GM12878 (cell line): ENCODE measurements around the gene IFT88. TPM values are rescaled to one million over a fixed set of nuclear protein-coding genes. Genes with fewer than 3 reads are reported as not detected.

Experiments
- BHLHE40 ChIP-seq, 2 experiments: fragments of 450-650 bp in 1 of 2; IDR thresholded peaks; 2 replicates each; pipeline ENCODE4 v1.6.1; 2011 to 2017; ENCODE audit warnings: low read depth in 2 of 2, borderline replicate concordance in 1 of 2, improper control_type of control experiment in 1 of 2, low read length in 1 of 2, mild to moderate bottlenecking in 1 of 2
- DPF2 ChIP-seq: fragments of 450-650 bp; IDR thresholded peaks from 2 replicates; pipeline ENCODE4 v1.6.1; 2017; ENCODE audit warnings: mild to moderate bottlenecking
- IKZF1 ChIP-seq: fragments of 450-650 bp; conservative IDR thresholded peaks from 2 replicates; pipeline ENCODE4 v1.6.1; 2017; ENCODE audit warnings: antibody characterized with exemption, mild to moderate bottlenecking
- LARP7 ChIP-seq: fragments of 450-650 bp; IDR thresholded peaks from 2 replicates; pipeline ENCODE4 v1.6.1; 2017; ENCODE audit warnings: mild to moderate bottlenecking
- MEF2B ChIP-seq: fragments of 450-650 bp; IDR thresholded peaks from 2 replicates; pipeline ENCODE4 v1.6.1; 2018; ENCODE audit warnings: mild to moderate bottlenecking, moderate library complexity; ENCODE audit not compliant: partially characterized antibody, poor library complexity, severe bottlenecking
- MLLT1 ChIP-seq: fragments of 450-650 bp; IDR thresholded peaks from 2 replicates; pipeline ENCODE4 v1.6.1; 2016; ENCODE audit warnings: mild to moderate bottlenecking
- MTA2 ChIP-seq: fragments of 450-650 bp; IDR thresholded peaks from 2 replicates; pipeline ENCODE4 v1.6.1; 2016; ENCODE audit warnings: low read depth, mild to moderate bottlenecking, moderate library complexity
- MXI1 ChIP-seq: fragments of 150-350 bp; IDR thresholded peaks from 2 replicates; pipeline ENCODE4 v1.6.1; 2011; ENCODE audit warnings: low read depth, mild to moderate bottlenecking, inconsistent platforms, low read length, improper control_type of control experiment
- NBN ChIP-seq: fragments of 450-650 bp; IDR thresholded peaks from 2 replicates; pipeline ENCODE4 v1.6.1; 2016
- NFIC ChIP-seq: IDR thresholded peaks from 2 replicates; pipeline ENCODE4 v1.6.1; 2012; ENCODE audit warnings: low read depth, mild to moderate bottlenecking, inconsistent platforms, low read length, moderate library complexity
- NFYB ChIP-seq: IDR thresholded peaks from 2 replicates; pipeline ENCODE4 v1.6.1; 2011; ENCODE audit warnings: low read depth, mild to moderate bottlenecking, low read length, improper control_type of control experiment, moderate library complexity; ENCODE audit not compliant: insufficient read depth
- NR2F1 ChIP-seq: fragments of 450-650 bp; conservative IDR thresholded peaks from 2 replicates; pipeline ENCODE4 v1.6.1; 2017; ENCODE audit warnings: mild to moderate bottlenecking
- PKNOX1 ChIP-seq: fragments of 450-650 bp; IDR thresholded peaks from 2 replicates; pipeline ENCODE4 v1.6.1; 2016; ENCODE audit warnings: mild to moderate bottlenecking
- PML ChIP-seq: IDR thresholded peaks from 2 replicates; pipeline ENCODE4 v1.6.1; 2012; ENCODE audit warnings: low read length, inconsistent platforms
- POLR2A ChIP-seq: IDR thresholded peaks from 2 replicates; pipeline ENCODE4 v1.6.1; 2011; ENCODE audit warnings: low read depth, mild to moderate bottlenecking, low read length
- POLR2AphosphoS5 ChIP-seq: IDR thresholded peaks from 2 replicates; pipeline ENCODE4 v1.6.1; 2011; ENCODE audit warnings: mild to moderate bottlenecking, low read length, inconsistent platforms
- RUNX3 ChIP-seq: IDR thresholded peaks from 2 replicates; pipeline ENCODE4 v1.6.1; 2012; ENCODE audit warnings: low read length, inconsistent platforms
- SIX5 ChIP-seq: IDR thresholded peaks from 2 replicates; pipeline ENCODE4 v1.6.1; 2011; ENCODE audit warnings: mild to moderate bottlenecking, low read depth, low read length, moderate library complexity; ENCODE audit not compliant: severe bottlenecking
- SMARCA5 ChIP-seq: fragments of 450-650 bp; IDR thresholded peaks from 2 replicates; pipeline ENCODE4 v1.6.1; 2017; ENCODE audit warnings: mild to moderate bottlenecking
- SUPT20H ChIP-seq: IDR thresholded peaks from 2 replicates; pipeline ENCODE4 v1.6.1; 2011; ENCODE audit warnings: low read depth, mild to moderate bottlenecking, low read length, moderate library complexity, borderline replicate concordance; ENCODE audit not compliant: control insufficient read depth
- ZNF24 ChIP-seq: fragments of 450-650 bp; IDR thresholded peaks from 2 replicates; pipeline ENCODE4 v1.6.1; 2017; ENCODE audit warnings: antibody characterized with exemption, mild to moderate bottlenecking
- polyA plus RNA-seq, 11 experiments: library from polyadenylated mRNA; depleted of rRNA in 4 of 11; unstranded in 6 of 11; stranded (reverse) in 5 of 11; fragments of >200 nt; fragmentation: Nextera tagmentation in 4 of 11; fragmentation: Illumina TruSeq in 1 of 11; extraction: Ambion mirVana in 4 of 11; extraction: Trizol in 1 of 11; gene quantifications; 1 replicate in 1 of 11; 2 replicates in 10 of 11; pipeline versions ENCODE4 v1.2.1 to v1.2.3, GENCODE V29; 2011 to 2016; ENCODE audit warnings: inconsistent platforms in 2 of 11, missing spikeins in 2 of 11, low read depth in 1 of 11
- total RNA-seq, 4 experiments: library from RNA; depleted of rRNA in 3 of 4; stranded (reverse); fragments of >200 nt in 3 of 4; fragmentation: Illumina TruSeq in 1 of 4; extraction: Trizol in 1 of 4; gene quantifications; 2 replicates each; pipeline versions ENCODE4 v1.2.1 to v1.2.3, GENCODE V29; 2013 to 2021
- TF ChIP-seq, protein P1 (sequence below): fragments of 450-650 bp; formaldehyde crosslinking; IDR thresholded peaks from 2 replicates; pipeline ENCODE4 v1.4.0; 2020; ENCODE audit warnings: mild to moderate bottlenecking, moderate library complexity

The IFT88 gene
- total and polyA plus RNA-seq, 10 of the 15 experiments (the other 5 are each of a cell fraction or from before 2014, with no cell fraction given), result 2.9 to 5.6 (median 4.1) TPM

DNA sequence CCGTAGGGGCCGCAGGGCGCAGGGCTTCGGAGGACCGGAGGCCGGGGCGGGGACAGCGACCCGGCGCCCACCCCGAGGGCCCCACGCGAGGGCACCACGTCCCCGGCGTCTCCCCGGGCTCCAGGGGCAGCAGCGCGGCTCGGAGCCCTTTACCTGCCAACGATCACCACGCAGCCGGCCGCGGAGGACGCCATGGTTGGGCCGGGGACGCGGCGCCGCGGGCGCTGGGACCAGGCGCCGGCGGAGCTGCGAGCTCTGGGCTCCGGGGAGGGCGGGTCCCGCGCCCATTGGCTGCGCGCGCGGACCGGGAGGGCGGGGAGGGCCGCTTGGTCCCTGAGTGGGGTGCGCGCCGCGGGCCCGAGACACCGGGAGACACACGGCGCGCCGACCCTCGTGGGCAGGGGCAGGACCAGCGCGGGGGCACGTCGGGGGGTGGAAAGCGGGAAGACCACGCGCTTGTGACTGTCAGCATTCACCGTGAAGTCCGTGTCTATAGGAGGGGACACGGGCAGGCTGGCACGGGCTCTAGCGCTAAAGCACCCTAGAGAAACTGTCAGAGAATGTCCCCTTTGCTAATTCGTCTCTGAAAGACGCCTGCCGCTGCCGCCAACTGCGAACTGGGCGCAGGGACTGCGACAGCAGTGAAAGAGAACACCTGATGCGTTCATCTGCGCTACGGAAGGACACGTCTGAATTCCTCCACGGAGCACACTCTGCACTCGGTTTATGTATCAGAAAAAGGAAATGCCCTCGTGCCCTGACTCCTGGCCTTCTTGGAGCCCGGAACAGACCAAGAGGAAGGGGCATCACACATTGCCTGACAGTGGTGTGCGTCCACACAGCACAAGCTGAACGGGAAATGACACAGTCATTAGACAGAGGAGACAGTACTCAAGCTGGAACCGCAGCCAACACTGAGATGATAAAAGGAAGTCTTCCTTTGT lies 41.1 kb upstream of the IFT88 start, which contains the start of gene CRYL1 (continued):
- TF ChIP-seq SMARCA5, result 0 out of 2 replicates have a peak, but pooled peaks have one; percentile 30
- TF ChIP-seq IKZF1, result peak; percentile 66
- no peak for TF ChIP-seq SUPT20H
- TF ChIP-seq MEF2B, result peak; percentile 43
- peak; percentile 68 for TF ChIP-seq POLR2AphosphoS5
- TF ChIP-seq BHLHE40 (IDR thresholded peaks at IDR 0.05; ENCODE audit: borderline replicate concordance in 1 of 2, low read depth in 2 of 2, low read length in 1 of 2), result peak in 1 of 2 experiments; percentile 62; a peak in 1 of 4 replicates
- TF ChIP-seq SIX5, result no peak
- peak; percentile 14; the same call in 1 of the 2 replicates for TF ChIP-seq PKNOX1
- TF ChIP-seq MXI1, result peak; percentile 15; the same call in 1 of the 2 replicates
- TF ChIP-seq, protein P1, sequence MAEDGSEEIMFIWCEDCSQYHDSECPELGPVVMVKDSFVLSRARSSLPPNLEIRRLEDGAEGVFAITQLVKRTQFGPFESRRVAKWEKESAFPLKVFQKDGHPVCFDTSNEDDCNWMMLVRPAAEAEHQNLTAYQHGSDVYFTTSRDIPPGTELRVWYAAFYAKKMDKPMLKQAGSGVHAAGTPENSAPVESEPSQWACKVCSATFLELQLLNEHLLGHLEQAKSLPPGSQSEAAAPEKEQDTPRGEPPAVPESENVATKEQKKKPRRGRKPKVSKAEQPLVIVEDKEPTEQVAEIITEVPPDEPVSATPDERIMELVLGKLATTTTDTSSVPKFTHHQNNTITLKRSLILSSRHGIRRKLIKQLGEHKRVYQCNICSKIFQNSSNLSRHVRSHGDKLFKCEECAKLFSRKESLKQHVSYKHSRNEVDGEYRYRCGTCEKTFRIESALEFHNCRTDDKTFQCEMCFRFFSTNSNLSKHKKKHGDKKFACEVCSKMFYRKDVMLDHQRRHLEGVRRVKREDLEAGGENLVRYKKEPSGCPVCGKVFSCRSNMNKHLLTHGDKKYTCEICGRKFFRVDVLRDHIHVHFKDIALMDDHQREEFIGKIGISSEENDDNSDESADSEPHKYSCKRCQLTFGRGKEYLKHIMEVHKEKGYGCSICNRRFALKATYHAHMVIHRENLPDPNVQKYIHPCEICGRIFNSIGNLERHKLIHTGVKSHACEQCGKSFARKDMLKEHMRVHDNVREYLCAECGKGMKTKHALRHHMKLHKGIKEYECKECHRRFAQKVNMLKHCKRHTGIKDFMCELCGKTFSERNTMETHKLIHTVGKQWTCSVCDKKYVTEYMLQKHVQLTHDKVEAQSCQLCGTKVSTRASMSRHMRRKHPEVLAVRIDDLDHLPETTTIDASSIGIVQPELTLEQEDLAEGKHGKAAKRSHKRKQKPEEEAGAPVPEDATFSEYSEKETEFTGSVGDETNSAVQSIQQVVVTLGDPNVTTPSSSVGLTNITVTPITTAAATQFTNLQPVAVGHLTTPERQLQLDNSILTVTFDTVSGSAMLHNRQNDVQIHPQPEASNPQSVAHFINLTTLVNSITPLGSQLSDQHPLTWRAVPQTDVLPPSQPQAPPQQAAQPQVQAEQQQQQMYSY (CRISPR knock-in tag), result no peak
- peak; percentile 57; the same call in 1 of the 2 replicates for TF ChIP-seq MLLT1
- TF ChIP-seq MTA2, result peak; percentile 26; the same call in 1 of the 2 replicates
- TF ChIP-seq PML, result 0 out of 2 replicates have a peak, but pooled peaks have one; percentile 43
- TF ChIP-seq NBN, result peak; percentile 50
- peak; percentile 48 for TF ChIP-seq RUNX3
- peak; percentile 29; the same call in 1 of the 2 replicates for TF ChIP-seq NFYB
- 0 out of 2 replicates have a peak, but pooled peaks have one; percentile 54 for TF ChIP-seq DPF2
- peak; percentile 89 for TF ChIP-seq LARP7
- no peak for TF ChIP-seq ZNF24
- TF ChIP-seq NR2F1, result peak; percentile 38; the same call in 1 of the 2 replicates
- peak; percentile 86 for TF ChIP-seq POLR2A
- TF ChIP-seq NFIC, result no peak
